Fibroblast of skin of abdomen (primary cell): ENCODE results near the gene LENG8.
"Not testable (repeated sequence)": the region's sequence is repeated elsewhere in the genome, so short reads cannot be mapped to it uniquely, and the experiment has no call there.

Experiments used
- DNase-seq: peaks from one replicate; pipeline ENCODE4 v3.0.0-alpha.2; 2013

Gene LENG8

DNA sequence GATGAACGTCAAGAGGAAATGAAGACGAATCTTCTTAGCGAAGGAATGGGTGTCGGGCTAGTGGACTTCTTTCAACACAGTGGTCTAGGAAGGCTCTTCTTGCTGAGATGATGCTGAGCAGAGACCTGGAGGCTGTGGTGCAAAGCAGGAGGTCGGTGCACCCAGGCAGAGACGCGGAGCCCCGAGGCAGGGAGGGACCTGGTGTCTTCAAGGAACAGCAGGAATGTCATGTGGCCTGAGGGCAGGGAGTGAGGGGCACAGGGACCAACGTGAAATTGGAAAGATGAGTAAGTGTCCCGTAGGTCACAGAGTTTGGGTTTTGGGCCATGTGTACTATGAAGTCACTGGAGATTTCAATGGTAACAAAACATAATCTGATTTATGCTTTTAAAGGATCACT lies 35.5 kb downstream of the LENG8 start:
- no peak for DNase-seq

DNA sequence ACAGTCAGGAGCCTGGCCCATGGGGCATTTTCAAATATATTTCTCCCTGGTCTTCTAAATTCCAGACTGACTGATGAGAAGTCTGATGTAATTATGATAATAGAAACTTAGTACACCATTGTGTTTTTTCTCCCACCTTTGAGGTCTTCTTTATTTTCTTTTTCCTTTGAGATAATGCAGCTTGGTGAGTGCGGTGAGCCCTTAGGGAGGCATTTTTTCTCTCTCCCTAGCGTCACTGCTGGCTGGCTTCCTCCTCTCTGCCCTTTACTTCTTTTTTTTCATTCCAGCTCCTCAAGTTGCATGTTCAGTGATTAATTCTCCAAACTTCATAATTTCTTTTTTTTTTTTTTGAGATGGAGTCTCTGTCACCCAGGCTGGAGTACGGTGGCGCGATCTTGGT lies 36.9 kb downstream of the LENG8 start:
- DNase-seq, result no peak

DNA sequence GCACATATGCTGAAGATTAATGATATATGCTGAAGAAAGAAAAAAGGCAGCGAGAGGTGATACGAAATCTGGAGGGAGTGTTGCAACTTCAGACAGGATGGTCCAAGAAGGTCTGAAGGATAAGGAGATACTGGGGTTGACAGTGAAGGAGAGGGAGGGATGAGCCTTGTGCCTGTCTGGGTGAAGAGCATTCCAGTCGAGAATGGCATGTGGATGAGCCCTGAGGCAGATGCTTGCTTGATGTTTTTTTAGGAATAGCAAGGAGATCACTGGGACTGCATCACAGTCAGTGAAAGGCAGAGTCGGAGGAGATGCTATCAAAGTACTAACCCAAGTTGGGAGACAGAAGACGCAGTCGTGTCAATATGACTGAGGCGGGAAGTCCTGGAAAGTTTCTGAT lies 40.3 kb downstream of the LENG8 start:
- DNase-seq, result no peak

GRCh38 chr19:54489766-54490165 lies 40.8 kb downstream of the LENG8 start:
- no peak for DNase-seq

DNA sequence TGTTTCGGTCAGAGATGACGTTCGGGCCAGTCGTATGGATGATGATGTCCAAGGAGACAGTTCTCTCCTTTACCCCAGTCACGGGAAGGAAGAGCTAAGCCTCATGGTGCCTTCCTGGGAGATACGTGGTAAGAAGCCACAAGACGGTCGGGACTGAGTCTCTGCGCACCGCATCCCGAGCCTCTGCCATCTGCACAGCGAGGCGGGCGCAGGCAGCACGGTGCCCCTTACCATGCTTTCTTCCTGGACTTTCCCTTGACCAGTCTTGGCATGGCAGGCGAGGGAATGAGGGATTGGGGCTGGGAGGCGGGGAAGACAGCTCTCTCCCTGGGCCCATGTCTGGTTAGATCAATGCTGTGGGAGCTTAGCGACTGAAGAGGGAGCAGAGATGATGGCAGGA lies 43.6 kb downstream of the LENG8 start:
- no peak for DNase-seq

DNA sequence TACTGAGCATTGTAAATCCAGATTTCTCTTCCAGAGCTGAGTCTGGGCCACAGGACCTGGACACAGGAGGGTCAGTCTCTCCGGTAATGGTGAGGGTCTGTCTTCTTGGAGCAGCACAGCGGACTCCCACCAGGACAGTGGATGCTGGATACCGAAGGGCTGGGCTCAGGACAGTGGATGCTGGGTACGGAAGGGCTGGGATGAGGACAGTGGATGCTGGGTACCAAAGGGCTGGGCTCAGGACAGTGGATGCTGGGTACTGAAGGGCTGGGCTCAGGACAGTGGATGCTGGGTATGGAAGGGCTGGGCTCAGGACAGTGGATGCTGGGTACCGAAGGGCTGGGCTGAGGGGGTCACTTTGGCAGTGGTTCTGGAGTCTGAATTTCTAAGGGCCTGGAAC lies 44.1 kb downstream of the LENG8 start:
- not testable (repeated sequence) for DNase-seq

DNA sequence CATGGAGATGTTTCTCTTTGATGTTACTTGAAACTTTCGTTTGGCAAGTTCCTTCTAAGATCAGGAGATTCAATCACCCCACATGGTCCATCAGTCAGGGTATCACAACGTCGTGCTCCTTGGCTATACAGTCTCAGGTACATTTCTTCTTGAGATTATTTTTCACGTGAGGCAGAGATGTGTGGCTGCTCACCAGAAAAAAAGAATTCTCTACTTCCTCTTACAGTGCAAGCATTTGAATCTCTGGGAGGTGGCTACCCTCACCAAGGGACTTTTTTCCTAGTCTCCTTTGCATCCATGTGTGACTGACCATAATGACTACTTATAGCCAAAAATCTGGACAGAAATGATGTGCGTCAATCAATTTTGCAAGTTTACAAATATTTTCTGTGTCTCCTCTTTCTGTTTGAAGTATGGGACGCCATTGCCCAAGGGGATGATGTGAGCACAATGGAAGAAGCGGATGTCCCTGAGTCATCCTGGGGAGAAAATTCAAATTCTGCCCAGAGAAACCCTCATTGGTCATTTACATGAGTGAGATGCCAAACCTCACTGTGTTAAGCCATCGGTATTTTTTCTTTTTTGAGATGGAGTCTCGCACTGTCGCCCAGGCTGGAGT lies 45.1 kb downstream of the LENG8 start:
- DNase-seq, result no peak

- DNase-seq, result not testable (repeated sequence)
Observed at GRCh38 chr19:54495284-54495683, 46.3 kb downstream of the LENG8 start.

DNA sequence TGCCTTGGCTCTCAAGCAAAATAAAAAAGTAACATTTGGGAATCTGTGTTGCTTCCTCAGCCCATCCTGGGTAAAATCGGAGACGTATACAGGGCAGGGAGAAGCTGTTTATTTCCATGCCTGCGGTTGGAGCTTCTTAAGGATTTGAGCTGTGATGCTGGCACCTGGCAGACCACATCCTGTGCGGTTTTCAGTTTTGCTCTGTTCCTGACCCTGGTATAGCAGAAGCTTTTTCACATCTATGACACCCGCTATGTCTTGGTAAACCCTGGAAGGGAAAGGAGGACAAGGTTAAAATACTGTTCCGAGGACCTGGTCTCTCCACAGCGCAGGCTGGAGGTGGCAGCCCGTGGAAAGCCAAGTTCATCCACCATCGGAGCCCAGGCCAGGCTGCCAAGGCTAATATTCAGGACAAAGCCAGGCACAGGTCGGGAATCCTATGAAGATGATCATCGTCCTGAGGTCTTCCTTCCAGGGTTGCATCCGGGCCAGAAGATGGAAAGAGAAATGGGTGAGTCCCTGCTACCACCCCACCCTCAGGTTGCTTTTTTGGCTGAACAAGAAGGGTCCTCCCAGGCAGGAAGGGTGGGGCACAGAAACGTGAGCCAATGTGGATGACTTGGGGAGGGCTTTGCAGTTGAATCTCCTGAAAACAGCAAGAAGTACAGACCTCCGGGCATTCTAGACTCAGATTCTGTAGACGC lies 48.9 kb downstream of the LENG8 start:
- DNase-seq, result not testable (repeated sequence)

- not testable (repeated sequence) for DNase-seq
Observed at GRCh38 chr19:54498451-54498772, 49.4 kb downstream of the LENG8 start.

DNA sequence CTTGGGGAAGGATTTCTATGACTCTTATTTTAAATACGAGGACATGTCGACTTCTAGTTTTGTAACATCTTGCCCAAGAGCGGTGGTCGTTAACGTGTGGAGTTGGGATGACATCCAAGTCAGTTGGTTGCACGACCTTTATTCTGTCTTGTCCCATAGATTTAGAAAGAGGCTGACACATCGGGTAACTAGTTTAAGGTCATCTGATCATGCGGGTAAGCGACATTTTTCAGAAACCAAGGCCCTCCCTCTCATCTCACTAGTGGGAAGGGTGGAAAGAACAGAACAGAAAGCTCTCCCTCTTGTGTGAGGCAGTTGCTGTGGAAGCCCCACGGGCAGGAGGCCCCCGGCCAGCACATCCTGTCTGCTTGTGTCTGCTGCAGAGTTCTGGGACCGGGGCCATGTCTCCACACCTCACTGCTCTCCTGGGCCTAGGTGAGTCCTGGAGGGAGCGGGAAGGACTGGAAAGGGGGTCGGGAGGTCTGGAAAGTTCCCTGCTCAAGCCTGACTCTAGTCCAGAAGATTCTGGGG lies 53.6 kb downstream of the LENG8 start, which contains the start of gene LAIR2:
TSS of gene LAIR2 (plus strand) at position 314 of the 531 bp plus-strand sequence. CDS start at position 402, 88 bp downstream.
- no peak for DNase-seq

DNA sequence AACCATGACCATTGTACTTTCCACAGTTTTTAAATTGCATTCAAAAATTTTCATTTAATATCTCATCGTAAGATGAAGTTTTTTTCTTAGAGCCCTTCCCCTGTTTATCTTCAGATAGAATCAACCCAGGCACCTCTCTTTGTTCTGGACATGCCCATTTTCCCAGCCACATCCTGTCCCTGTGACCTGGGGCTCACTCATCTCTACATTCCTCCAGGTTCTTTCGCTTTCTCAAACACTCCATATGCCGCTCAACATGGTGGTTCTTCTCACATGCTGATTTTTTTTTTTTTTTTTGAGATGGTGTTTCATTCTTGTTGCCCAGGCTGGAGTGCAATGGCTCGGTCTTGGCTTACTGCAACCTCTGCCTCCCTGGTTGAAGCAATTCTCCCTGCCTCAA lies 56.5 kb downstream of the LENG8 start:
- DNase-seq, result not testable (repeated sequence)

GRCh38 chr19:54506079-54506478 lies 57.1 kb downstream of the LENG8 start:
- DNase-seq, result no peak

DNA sequence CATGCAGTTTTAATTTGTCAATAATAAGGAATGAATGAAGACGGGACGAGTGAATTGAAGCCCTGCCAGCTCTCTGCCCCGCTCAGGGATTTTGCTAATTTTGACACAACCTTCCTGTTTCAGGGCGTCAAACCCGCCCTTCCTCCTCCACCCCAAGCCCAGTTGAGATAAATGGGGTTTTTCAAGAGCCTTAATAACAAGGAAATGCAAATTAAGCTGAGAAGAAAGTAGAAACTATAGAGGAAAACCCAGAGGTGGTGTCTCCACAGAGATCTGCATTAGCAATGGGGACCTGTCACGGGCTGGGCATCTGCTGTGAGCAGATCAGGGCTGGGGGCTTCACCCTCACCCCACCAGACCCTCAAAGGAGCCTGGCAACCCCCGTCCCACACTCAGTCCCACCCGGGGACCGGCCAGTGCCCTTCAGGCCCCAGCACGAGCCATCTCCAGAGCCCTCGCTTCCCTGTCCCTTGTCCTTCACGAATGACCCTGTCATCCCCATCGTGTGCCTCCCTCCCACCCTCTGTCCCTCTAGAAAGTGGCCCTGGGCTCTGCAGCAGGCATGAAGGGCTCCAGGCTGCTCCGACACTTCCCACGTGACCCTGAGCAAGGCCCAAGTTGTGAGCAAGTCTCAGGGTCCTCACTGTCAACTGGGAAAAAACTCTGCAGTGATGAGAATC lies 58.2 kb downstream of the LENG8 start:
- not testable (repeated sequence) for DNase-seq

- no peak for DNase-seq
Observed at GRCh38 chr19:54507824-54508223, 58.8 kb downstream of the LENG8 start.

- not testable (repeated sequence) for DNase-seq
Observed at GRCh38 chr19:54508487-54508886, 59.5 kb downstream of the LENG8 start.

- DNase-seq, result not testable (repeated sequence)
Observed at GRCh38 chr19:54509200-54509940, 60.4 kb downstream of the LENG8 start.
